Measurements from ENCODE around the gene AURKA. TPM values are rescaled to one million over a fixed set of nuclear protein-coding genes. Genes with fewer than 3 reads are reported as not detected.

Gene AURKA
- total and polyA plus RNA-seq, 2 donors (not counting 1 experiment from before 2014, with no cell fraction given): 27.7 to 32.7 TPM

DNA sequence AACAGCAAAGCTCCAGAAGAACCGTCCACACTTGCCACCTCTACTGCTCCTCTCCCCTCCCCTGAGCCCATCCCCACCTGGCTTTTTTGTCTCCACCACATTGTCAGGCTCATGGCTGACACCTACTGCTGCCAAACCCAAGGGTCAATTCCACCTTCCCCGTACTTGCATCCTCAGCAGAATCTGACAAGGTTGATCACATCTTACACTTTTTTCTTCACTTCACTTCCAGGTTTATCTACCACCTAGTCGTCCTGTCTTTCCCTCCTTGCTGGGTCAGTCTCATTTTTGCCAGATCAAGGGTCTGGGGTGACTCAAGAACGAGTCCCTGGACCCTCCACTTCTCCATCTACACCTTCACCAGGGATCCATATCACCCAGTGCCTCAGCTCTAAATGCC is 3.1 kb downstream of the AURKA start:
- no peak for TF ChIP-seq EZH2 (IDR thresholded peaks at IDR 0.05; ENCODE audit: low read length, missing control alignments)
- TF ChIP-seq, protein P1, sequence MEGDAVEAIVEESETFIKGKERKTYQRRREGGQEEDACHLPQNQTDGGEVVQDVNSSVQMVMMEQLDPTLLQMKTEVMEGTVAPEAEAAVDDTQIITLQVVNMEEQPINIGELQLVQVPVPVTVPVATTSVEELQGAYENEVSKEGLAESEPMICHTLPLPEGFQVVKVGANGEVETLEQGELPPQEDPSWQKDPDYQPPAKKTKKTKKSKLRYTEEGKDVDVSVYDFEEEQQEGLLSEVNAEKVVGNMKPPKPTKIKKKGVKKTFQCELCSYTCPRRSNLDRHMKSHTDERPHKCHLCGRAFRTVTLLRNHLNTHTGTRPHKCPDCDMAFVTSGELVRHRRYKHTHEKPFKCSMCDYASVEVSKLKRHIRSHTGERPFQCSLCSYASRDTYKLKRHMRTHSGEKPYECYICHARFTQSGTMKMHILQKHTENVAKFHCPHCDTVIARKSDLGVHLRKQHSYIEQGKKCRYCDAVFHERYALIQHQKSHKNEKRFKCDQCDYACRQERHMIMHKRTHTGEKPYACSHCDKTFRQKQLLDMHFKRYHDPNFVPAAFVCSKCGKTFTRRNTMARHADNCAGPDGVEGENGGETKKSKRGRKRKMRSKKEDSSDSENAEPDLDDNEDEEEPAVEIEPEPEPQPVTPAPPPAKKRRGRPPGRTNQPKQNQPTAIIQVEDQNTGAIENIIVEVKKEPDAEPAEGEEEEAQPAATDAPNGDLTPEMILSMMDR (conservative IDR thresholded peaks at IDR 0.05 in 1 of 2, IDR thresholded peaks at IDR 0.05 in 1 of 2; ENCODE audit: low read depth in 1 of 2, low read length in 2 of 2): no peak
- no peaks in the 10 kb centered on the region for H3K27me3 ChIP-seq (ENCODE audit: control insufficient read depth, insufficient read depth, low read length)
- no peak overlapping the region for H3K27ac ChIP-seq (ENCODE audit: insufficient read depth, low read length)
- H3K4me1 ChIP-seq (ENCODE audit: control insufficient read depth, extremely low read depth, insufficient read depth, low read length): peaks cover 5% of the 10 kb centered on the region
- H3K4me2 ChIP-seq (ENCODE audit: extremely low read depth, insufficient read depth, low read length): no peak overlapping the region
- H3K9ac ChIP-seq (ENCODE audit: insufficient read depth, low read length): no peak overlapping the region
- H3K79me2 ChIP-seq (ENCODE audit: control insufficient read depth, insufficient read depth, low read length): peaks cover 80% of the 10 kb centered on the region
- H3K36me3 ChIP-seq (ENCODE audit: control insufficient read depth, insufficient read depth, low read length): peaks cover 7% of the 10 kb centered on the region
- H3K9me3 ChIP-seq (ENCODE audit: control insufficient read depth, insufficient read depth, low read depth, low read length): no peaks in the 10 kb centered on the region
- DNase-seq (ENCODE audit: low read depth in 2 of 2): no peak
- H4K20me1 ChIP-seq (ENCODE audit: control insufficient read depth, extremely low read depth, insufficient read depth, low read length): no peaks in the 10 kb centered on the region
- no peak overlapping the region for H2AFZ ChIP-seq (ENCODE audit: low read length)
- H3K4me3 ChIP-seq (replicated peaks in 1 of 4; ENCODE audit: control extremely low read depth in 1 of 4, insufficient read depth in 1 of 4, low read depth in 3 of 4, low read length in 4 of 4): no peak overlapping the region

DNA sequence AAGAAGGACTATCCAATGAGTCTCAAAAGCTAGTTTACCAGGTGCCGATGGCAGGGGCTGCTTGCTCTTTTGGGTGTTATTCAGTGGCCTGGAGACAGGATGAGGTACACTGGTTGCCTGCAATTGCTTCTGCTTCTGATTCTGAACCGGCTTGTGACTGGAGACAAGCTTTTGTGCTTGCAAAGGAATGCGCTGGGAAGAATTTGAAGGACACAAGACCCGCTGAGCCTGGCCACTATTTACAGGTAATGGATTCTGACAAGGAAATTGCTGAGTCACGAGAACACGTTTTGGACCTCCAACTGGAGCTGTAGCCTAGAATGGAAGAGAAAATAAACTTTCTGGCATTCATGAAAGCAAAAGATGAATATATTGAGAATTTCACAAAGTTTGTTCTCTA is 5.8 kb downstream of the AURKA start:
- Histone ChIP-seq H3K27me3 (ENCODE audit: control insufficient read depth, insufficient read depth, low read length) (no peaks in the 10 kb centered on the region), H4K20me1 (ENCODE audit: control insufficient read depth, extremely low read depth, insufficient read depth, low read length) (no peaks in the 10 kb centered on the region), H2AFZ (ENCODE audit: low read length) (no peak overlapping the region), H3K4me1 (ENCODE audit: control insufficient read depth, extremely low read depth, insufficient read depth, low read length) (peaks cover 2% of the 10 kb centered on the region), H3K79me2 (ENCODE audit: control insufficient read depth, insufficient read depth, low read length) (peaks cover 75% of the 10 kb centered on the region), H3K4me2 (ENCODE audit: extremely low read depth, insufficient read depth, low read length) (no peak overlapping the region), H3K9ac (ENCODE audit: insufficient read depth, low read length) (no peak overlapping the region), H3K4me3 (replicated peaks in 1 of 4; ENCODE audit: control extremely low read depth in 1 of 4, insufficient read depth in 1 of 4, low read depth in 3 of 4, low read length in 4 of 4) (no peak overlapping the region), H3K36me3 (ENCODE audit: control insufficient read depth, insufficient read depth, low read length) (peaks cover 13% of the 10 kb centered on the region), H3K27ac (ENCODE audit: insufficient read depth, low read length) (no peak overlapping the region), H3K9me3 (ENCODE audit: control insufficient read depth, insufficient read depth, low read depth, low read length) (no peaks in the 10 kb centered on the region)
- no peak for TF ChIP-seq EZH2 (IDR thresholded peaks at IDR 0.05; ENCODE audit: low read length, missing control alignments)
- TF ChIP-seq, protein P1 (conservative IDR thresholded peaks at IDR 0.05 in 1 of 2, IDR thresholded peaks at IDR 0.05 in 1 of 2; ENCODE audit: low read depth in 1 of 2, low read length in 2 of 2): no peak
- DNase-seq (ENCODE audit: low read depth in 2 of 2): no peak

DNA sequence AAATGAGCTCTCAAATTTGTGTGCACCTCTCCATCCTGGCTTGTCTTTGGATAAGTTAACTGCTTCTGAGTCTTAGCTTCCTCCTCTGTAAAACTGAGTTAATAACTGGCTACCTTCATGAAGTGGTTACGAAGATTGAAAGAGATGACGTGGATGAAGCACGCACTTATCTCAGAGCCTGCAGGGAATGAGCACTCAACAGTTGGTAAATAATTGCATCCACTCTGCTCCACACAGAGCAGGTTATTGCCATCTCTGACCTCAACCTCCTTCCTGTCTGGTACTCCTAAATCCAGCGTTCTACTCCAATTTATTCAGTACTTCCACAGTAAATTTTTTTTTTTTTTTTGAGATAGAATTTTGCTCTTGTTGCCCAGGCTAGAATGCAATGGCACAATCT is 6.9 kb downstream of the AURKA start:
- H2AFZ ChIP-seq (ENCODE audit: low read length): no peak overlapping the region
- no peak overlapping the region for H3K4me2 ChIP-seq (ENCODE audit: extremely low read depth, insufficient read depth, low read length)
- no peaks in the 10 kb centered on the region for H4K20me1 ChIP-seq (ENCODE audit: control insufficient read depth, extremely low read depth, insufficient read depth, low read length)
- no peaks in the 10 kb centered on the region for H3K4me1 ChIP-seq (ENCODE audit: control insufficient read depth, extremely low read depth, insufficient read depth, low read length)
- H3K4me3 ChIP-seq (replicated peaks in 1 of 4; ENCODE audit: control extremely low read depth in 1 of 4, insufficient read depth in 1 of 4, low read depth in 3 of 4, low read length in 4 of 4): no peak overlapping the region
- H3K27me3 ChIP-seq (ENCODE audit: control insufficient read depth, insufficient read depth, low read length): no peaks in the 10 kb centered on the region
- peaks cover 13% of the 10 kb centered on the region for H3K36me3 ChIP-seq (ENCODE audit: control insufficient read depth, insufficient read depth, low read length)
- DNase-seq (ENCODE audit: low read depth in 2 of 2): no peak
- H3K27ac ChIP-seq (ENCODE audit: insufficient read depth, low read length): no peak overlapping the region
- peaks cover 65% of the 10 kb centered on the region for H3K79me2 ChIP-seq (ENCODE audit: control insufficient read depth, insufficient read depth, low read length)
- TF ChIP-seq, protein P1 (conservative IDR thresholded peaks at IDR 0.05 in 1 of 2, IDR thresholded peaks at IDR 0.05 in 1 of 2; ENCODE audit: low read depth in 1 of 2, low read length in 2 of 2): no peak
- no peak for TF ChIP-seq EZH2 (IDR thresholded peaks at IDR 0.05; ENCODE audit: low read length, missing control alignments)
- H3K9me3 ChIP-seq (ENCODE audit: control insufficient read depth, insufficient read depth, low read depth, low read length): no peaks in the 10 kb centered on the region
- no peak overlapping the region for H3K9ac ChIP-seq (ENCODE audit: insufficient read depth, low read length)

All from fibroblast of lung (primary cell).